PC-3 (cell line): ENCODE measurements around the gene CHN1.

Experiments used
- CTCF ChIP-seq: fragments of 300-600 bp; sonication (generic); conservative IDR thresholded peaks from 2 replicates; pipeline ENCODE4 v1.5.1; 2017; ENCODE audit warnings: antibody characterized with exemption, low read depth, mild to moderate bottlenecking, low read length
- EZH2phosphoT487 ChIP-seq: fragments of 300-600 bp; sonication (generic); IDR thresholded peaks from 2 replicates; pipeline ENCODE4 v1.6.1; 2018; ENCODE audit warnings: mild to moderate bottlenecking, antibody characterized with exemption, low read length, borderline replicate concordance

- TF ChIP-seq CTCF (no peak), EZH2phosphoT487 (no peak)
Measured at GRCh38 chr2:174800436-174801205, 204.6 kb downstream of the CHN1 start.
